ENCODE data around the gene NTN5. TPM values are rescaled to one million over a fixed set of nuclear protein-coding genes. Genes with fewer than 3 reads are reported as not detected.

The NTN5 gene
- total RNA-seq, 1 donor from 2014 or later: 0.71 TPM

DNA sequence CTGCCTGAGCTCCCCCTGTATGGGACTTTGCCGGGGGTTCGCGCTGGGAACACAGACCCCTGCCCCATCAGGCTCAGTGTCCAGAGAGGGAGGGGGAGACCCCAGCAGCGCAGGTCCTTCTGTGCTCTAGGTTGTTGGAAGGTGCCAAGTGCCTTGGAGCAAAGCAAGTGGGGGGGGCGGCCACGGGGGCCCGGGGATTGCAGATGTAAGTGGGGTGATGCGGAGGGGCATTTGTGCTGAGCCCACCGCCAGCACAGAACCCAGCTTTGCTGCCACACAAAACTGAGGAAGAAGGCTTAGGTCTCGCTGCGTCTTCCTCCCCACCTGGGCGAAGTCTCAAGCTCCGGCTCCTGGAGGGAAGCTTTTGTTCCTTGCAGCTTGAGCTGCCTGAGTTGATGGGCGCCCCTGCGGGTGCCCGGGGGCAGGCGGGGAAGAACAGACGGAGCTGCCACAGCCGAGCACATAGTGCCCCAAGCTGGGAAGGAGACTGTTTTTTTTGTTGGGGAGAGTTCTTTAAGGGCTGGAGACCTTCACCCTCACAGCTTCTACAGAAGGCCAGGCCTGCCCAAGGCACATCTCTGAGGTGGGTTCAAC is 1.5 kb upstream of the NTN5 start:
- ATAC-seq (ENCODE audit: low read depth) (no peak), DNase-seq (no peak)
- ChIA-PET CTCF (interaction anchor here (0.9 to 2.1 kb wide), 9 partner anchors 9 to 65 kb away, joined by 3 to 15 read pairs (median 3); partner anchors contain the start of gene CA11), POLR2A (interaction anchor here (0.5 to 1.2 kb wide), 2 partner anchors 25 to 101 kb away, joined by 5 to 6 read pairs; no protein-coding TSS in a partner anchor)
- Mint-ChIP-seq H3K27me3 (peaks cover 1% of the 10 kb centered on the region), H3K4me3 (no peak overlapping the region), H3K9me3 (no peaks in the 10 kb centered on the region), H3K4me1 (peaks cover 7% of the 10 kb centered on the region), H3K27ac (no peak overlapping the region), H3K36me3 (ENCODE audit: low read depth) (no peaks in the 10 kb centered on the region)
- TF ChIP-seq, protein P1, sequence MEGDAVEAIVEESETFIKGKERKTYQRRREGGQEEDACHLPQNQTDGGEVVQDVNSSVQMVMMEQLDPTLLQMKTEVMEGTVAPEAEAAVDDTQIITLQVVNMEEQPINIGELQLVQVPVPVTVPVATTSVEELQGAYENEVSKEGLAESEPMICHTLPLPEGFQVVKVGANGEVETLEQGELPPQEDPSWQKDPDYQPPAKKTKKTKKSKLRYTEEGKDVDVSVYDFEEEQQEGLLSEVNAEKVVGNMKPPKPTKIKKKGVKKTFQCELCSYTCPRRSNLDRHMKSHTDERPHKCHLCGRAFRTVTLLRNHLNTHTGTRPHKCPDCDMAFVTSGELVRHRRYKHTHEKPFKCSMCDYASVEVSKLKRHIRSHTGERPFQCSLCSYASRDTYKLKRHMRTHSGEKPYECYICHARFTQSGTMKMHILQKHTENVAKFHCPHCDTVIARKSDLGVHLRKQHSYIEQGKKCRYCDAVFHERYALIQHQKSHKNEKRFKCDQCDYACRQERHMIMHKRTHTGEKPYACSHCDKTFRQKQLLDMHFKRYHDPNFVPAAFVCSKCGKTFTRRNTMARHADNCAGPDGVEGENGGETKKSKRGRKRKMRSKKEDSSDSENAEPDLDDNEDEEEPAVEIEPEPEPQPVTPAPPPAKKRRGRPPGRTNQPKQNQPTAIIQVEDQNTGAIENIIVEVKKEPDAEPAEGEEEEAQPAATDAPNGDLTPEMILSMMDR (IDR thresholded peaks at IDR 0.05): no peak
- intact Hi-C loops (cut with micrococcal nuclease): no loop called here

DNA sequence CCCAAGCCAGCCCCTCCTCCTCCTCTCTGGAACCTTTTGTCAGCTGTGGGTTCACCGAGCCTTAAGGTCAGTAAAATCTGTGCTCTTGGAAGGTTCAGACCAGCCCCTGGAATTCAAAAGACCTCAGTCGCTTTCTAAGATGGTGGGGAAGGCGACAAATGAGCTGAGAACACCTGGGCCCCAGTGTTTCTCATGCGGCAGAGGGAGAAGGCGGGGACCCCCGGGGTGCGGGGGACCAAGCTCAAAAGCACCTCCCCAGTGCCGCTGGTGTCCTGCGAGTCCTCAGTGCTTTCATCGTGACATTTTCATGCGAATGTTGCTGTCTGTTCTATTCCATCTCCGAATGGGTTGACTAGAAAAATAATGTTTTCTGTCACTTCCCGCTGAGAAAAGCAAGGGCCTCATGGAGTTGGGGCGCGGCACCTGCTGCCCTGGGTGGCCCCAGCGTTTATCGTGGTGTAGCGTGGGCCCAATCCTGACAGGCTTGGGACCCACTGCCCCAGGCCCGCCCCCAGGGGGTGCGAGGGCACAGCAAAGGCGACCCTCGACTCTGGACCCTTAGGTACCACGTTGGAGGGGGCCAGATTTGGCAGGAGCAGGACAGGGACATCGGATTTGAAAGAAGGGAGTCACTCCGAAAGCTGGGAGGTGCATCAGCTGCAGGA is 751 bp upstream of the NTN5 start:
- ATAC-seq (ENCODE audit: low read depth) (no peak), DNase-seq (no peak)
- intact Hi-C loops (cut with micrococcal nuclease): no loop called here
- ChIA-PET CTCF (no interaction called here), POLR2A (interaction anchor here (1.2 kb wide), 1 partner anchor 24 kb away, joined by 5 read pairs; no protein-coding TSS in a partner anchor)
- Mint-ChIP-seq H3K4me3 (no peak overlapping the region), H3K36me3 (ENCODE audit: low read depth) (no peaks in the 10 kb centered on the region), H3K27me3 (peaks cover 1% of the 10 kb centered on the region), H3K27ac (no peak overlapping the region), H3K9me3 (no peaks in the 10 kb centered on the region), H3K4me1 (peaks cover 7% of the 10 kb centered on the region)
- TF ChIP-seq, protein P1 (IDR thresholded peaks at IDR 0.05): no peak

DNA sequence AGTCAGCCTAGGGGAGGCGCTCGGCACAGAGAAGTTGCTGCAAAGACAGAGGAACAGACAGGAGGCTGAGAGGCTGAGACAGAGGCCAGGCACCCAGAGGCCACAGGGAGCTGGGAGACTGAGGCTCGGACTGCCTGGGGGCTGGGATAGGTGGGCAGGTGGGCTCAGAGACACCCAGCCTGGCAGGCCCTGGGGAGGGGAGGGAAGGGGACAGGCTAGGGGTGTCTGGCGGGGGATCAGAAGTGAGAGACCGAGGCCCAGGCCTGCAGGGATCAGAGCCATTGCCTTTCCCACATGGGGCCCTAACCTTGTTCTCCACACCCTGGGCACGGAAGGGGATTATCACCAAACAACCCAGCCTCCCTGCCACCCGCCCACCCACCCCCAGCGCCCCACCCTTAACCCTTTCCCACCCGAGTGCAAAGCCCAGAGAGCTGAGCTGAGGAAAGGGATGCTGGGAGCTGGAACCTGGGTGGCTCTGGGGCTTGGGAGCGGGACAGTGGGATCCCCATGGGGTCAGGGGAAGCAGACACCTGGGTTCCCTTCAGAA is 1.3 kb downstream of the NTN5 start:
- Mint-ChIP-seq H3K36me3 (ENCODE audit: low read depth) (no peaks in the 10 kb centered on the region), H3K4me3 (no peak overlapping the region), H3K27me3 (peaks cover 1% of the 10 kb centered on the region), H3K4me1 (peaks cover 7% of the 10 kb centered on the region), H3K9me3 (no peaks in the 10 kb centered on the region), H3K27ac (no peak overlapping the region)
- POLR2A ChIA-PET: no interaction called here
- intact Hi-C loops (cut with micrococcal nuclease): no loop called here
- TF ChIP-seq, protein P1 (IDR thresholded peaks at IDR 0.05): no peak
- ATAC-seq (ENCODE audit: low read depth) (no peak), DNase-seq (no peak)
- CTCF ChIA-PET: no interaction called here

DNA sequence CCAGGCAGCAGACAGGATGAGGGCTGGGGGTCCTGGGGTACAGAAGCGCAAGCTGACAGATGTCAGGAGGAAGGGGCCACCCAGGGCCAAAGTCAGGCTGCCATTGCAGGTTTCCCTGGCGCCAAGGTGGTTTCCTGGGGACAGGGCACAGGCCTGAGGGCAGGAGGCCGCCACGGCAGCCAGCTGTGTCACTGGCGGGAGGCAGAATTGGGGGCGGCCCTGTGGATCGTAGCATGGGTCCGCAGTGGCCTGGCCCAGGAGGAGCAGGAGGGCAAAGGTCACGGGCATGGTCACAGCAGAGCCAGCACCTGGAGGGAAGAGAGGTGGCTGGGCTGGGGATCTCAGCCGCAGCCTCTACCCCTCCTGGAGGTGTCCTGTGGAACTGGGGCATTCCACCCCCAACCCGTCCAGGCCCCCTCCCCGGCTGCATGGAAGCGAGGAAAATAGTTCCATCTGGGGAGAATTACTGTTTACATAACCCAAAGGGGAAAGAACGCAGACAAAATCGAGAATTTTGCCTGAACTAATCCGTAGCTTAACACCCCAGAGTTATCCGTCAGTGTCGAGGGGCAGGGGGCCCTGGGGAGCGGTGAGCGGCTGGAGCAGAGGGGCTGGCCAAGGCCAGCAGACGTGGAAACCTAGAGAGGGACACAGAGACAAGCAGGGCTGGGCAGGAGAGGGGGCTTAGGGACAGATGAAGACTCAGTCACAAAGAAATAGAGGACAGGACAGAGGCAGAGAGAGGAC is 1.9 kb downstream of the NTN5 start:
- POLR2A ChIA-PET: no interaction called here

More for the DNA sequence above, 1.9 kb downstream of the NTN5 start:
- no peaks in the 10 kb centered on the region for H3K36me3 Mint-ChIP-seq (ENCODE audit: low read depth)
- TF ChIP-seq, protein P1 (IDR thresholded peaks at IDR 0.05): no peak
- peaks cover 7% of the 10 kb centered on the region for H3K4me1 Mint-ChIP-seq
- H3K27me3 Mint-ChIP-seq: peaks cover 1% of the 10 kb centered on the region
- CTCF ChIA-PET: no interaction called here
- intact Hi-C loops (cut with micrococcal nuclease): no loop called here
- DNase-seq: no peak
- H3K4me3 Mint-ChIP-seq: no peak overlapping the region
- no peak for ATAC-seq (ENCODE audit: low read depth)
- no peak overlapping the region for H3K27ac Mint-ChIP-seq
- no peaks in the 10 kb centered on the region for H3K9me3 Mint-ChIP-seq
